Fibroblast of skin of abdomen (primary cell): ENCODE data around the gene CEP85L. TPM values are rescaled to one million over a fixed set of nuclear protein-coding genes. Genes with fewer than 3 reads are reported as not detected.
A peak's percentile ranks its signal among the peaks of the same experiment; 100 is the strongest.

Experiments used
- DNase-seq: peaks from one replicate; pipeline ENCODE4 v3.0.0-alpha.2; 2013
- polyA plus RNA-seq, 2 experiments: library from polyadenylated mRNA; unstranded; fragments of 120-200 nt; gene quantifications; one replicate each; pipeline ENCODE4 v1.2.1, GENCODE V29; 2013; ENCODE audit not compliant: insufficient read length in 2 of 2

The CEP85L gene
- polyA plus RNA-seq (2013, experiment 1 of 2; ENCODE audit: insufficient read length): 6.0 TPM
- polyA plus RNA-seq (2013, experiment 2 of 2; ENCODE audit: insufficient read length): 6.2 TPM

GRCh38 chr6:118651282-118652050, at the start of gene CEP85L:
Gene CEP85L (minus strand): TSS chr6:118651591. CDS start chr6:118651269, 322 bp downstream.
- DNase-seq: peak; percentile 93

GRCh38 chr6:118700531-118700930, 49.1 kb upstream of the CEP85L start:
- no peak for DNase-seq

- peak; percentile 16 for DNase-seq
These were observed 46.2 kb upstream of the CEP85L start for GRCh38 chr6:118697554-118697953.

- peak; percentile 28 for DNase-seq
These were observed 44.9 kb upstream of the CEP85L start for GRCh38 chr6:118696271-118696670.

DNA sequence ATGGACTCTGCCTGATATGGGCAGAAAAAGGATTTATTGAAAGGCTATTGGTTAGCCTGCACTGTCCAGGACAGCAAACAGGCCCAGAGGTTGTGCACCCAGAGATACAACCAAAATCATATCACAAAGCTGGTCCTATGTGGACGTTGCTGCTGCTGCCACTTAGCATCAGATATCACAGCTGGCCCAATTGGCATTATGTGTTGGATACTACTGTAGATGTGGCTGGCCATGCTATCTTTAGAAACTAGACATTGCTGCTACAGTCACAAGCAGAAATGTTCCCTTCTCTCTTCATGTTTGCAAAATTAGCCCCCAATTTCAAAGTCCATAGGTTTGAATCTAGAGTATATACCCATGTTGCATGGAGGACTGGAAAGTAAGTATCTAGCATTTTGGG, 42.2 kb upstream of the CEP85L start:
- no peak for DNase-seq

DNA sequence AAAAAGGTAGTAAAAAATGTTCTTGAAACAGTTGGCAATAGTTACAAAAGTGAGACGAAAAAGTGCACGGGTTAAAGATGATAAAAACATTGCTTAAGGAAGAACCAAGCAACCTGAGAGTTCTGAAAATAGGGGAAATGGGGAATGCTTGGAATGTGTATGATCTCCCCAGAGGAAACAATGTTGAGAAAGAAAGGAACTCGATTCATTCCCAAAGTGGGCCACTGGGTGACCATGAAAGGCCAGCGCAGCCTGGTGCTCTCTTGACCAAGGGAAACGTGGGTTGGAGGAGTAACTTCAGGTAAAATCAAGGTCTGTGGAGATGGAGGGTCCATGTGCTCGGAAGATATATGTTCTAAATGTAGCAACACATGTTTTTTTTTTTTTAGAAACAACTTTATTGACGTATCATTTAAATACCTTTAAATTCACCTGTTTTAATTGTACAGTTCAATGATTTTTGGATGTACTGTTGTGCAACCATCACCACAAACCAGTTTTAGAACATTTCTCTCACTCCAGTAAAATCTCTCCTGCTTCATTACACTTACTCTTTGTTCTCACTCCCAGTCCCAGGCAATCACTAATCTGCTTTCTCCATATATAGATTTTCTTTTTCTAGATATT, 34.5 kb upstream of the CEP85L start:
- DNase-seq: no peak

GRCh38 chr6:118683881-118684872, 32.8 kb upstream of the CEP85L start:
- DNase-seq: no peak

DNA sequence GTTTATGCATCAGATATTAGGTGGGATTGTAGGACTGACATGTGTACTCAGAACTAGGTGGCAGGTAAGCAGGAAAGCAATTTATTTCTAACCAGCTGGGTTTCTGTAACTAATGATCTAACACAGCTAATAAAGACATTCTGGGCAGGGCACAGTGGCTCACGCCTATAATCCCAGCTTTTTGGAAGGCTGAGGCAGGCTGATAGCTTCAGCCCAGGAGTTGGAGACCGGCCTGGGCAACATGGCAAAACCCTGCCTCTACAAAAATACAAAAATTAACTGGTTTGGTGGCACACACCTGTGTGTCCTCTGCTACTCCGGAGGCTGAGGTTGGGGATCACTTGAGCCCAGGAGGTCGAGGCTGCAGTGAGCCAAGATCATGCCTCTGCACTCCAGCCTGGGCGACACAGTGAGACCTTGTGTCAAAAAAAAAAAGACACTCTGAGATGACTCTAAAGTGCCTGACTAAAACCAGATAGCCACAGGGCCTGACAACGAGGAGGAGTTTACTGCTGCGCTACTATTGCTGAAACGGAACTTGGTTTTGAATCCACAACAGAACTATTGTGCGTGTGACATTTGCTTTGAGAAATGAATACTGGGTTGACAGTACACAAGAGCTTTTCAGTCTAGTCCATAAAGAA, 29.2 kb upstream of the CEP85L start:
- DNase-seq: no peak

DNA sequence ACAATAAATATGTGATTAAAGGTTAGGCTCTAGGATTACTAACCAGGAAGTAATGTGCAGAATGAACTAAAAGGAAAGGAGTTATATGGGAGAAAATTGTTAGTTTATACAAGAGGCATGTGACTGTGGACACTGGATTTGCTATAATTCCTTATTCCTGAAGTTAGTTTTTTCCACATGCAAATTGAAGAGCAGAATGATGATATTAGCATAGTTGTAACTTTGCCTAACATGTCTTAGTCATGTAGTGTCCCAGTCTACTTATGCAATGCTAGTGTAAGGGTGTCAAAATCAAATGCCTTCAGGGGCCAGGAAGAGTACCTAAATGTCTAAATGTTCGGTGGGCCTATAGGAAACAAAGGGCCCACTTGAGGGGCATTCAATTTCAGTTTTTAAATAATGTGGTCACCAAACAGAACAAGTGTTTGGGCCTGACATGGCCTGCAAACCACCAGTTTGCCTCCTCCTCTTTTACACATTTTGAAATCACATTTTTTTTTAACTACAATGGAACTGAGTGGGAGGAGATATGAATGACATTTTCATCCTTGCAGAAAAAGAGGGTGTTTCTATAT, 28.0 kb upstream of the CEP85L start:
- DNase-seq: peak; percentile 56

GRCh38 chr6:118678866-118679265, 27.5 kb upstream of the CEP85L start:
- peak; percentile 22 for DNase-seq

DNA sequence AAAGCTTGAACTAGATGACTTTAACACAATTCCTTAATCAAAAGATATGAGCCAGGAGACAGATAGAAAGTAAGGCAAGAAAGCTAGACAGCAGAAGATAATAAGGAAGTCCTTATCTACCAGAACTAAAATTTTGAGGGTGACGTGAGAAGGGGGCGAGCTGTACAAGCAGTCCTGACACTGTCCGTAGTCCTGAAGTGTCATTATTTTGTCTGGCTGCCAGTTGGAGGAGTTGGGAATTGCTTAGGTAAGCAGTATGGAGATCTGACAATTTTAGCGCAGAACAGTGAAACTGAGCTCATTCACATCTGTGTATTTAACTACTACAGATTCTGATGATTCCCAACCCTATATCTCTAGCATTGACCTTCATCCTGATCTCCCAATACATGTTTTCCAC, 25.8 kb upstream of the CEP85L start:
- no peak for DNase-seq

- no peak for DNase-seq
These were observed 23.8 kb upstream of the CEP85L start for GRCh38 chr6:118675225-118675624.

DNA sequence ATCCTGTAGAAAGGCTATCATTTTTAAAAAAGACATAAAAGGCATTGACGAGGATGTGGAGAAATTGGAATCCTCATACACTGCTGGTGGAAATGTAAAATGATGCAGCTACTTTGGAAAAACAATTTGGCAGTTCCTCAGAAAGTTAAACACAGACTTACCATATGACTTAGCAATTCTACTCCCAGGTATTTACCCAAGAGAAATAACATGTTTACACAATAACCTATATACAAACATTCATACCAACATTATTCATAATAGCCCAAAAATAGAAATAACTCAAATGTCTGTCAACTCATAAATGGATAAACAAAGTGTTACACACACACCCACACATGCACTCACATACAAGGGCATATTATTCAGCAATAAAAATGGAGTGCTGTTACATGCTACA, 23.4 kb upstream of the CEP85L start:
- DNase-seq: no peak

DNA sequence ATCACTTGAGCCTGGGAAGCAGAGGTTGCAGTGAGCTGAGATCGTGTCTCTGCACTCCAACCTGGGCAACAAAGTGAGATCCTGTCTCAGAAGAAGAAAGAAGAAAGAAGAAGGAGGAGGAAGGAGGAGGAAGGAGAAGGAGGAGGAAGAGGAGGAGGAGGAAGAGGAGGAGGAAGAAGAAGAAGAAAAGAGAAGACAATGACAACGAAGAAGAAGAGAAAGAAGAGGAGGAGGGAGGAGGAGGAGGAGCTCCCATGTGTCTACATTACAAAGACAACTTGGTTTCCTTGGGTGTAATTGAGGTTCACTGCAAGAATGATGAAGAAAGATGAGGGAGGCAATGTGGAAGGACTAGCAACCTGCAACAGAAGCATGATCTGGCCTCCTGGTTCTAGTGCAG, 21.3 kb upstream of the CEP85L start:
- no peak for DNase-seq

- DNase-seq: no peak
These were observed 18.2 kb upstream of the CEP85L start for GRCh38 chr6:118669561-118669960.

- DNase-seq: peak; percentile 61
These were observed 17.5 kb upstream of the CEP85L start for GRCh38 chr6:118668761-118669385.

DNA sequence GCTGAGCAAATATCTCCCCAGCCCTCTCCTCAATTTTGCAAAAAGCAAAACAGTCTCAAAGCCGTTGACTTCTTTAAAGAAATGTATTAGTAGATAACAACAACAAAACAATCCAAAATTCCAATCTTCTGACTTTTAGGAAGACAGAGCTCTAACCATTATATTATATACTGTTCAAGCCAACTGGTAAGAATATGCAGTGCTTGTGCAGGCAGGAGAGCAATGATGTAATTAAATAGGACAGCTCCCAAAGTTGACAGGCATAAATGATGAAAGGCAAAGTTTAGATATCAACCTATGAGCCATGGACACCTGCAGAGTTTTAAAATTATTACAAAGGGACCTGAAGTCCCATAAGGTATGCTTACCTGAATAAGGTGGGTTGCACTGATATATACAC, 16.6 kb upstream of the CEP85L start:
- DNase-seq: no peak

- no peak for DNase-seq
These were observed 13.6 kb upstream of the CEP85L start for GRCh38 chr6:118665011-118665410.

DNA sequence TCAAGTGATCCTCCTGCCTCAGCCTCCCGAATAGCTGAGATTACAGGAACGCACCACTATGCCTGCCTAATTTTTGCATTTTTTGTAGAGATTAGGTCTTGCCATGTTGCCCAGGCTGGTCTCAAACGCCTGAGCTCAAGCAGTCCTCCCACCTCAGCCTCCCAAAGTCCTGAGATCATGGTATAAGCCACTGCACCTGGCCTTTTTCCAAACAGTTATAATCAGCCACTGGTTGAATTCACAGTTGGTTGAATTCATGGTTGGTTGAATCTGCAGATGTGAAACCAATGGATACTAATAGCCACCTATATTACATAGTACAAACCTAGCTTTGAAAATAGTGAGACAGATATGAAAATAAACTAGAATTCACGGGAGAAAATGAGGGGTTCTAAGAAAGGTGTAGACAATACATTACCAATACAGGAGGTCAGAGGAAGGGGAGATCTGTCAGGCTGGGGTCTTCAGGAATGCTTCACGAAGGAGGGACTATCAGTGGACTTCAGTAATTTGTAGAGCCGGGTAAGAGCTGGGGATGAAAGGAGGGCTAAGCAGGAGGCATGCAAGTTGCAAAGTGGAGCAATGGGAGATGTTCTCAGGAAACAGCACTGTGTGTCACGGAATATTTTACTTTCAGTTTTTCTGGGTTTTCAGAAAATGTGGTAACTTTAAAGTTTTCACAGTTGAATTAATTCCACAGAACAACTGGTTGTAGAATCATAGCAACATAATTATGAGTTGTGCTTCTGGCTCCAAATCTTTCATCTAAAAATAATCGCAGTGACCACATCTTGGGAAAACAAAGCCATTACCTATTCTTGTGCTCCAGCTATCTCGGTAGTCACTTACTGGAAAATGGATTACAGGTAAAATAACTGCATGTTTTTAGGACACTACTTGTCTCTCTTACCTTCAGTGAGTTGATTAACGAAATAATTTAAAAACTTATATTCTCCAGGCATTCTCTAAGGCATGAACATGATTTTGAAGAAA, 12.9 kb upstream of the CEP85L start:
- no peak for DNase-seq

- DNase-seq: no peak
These were observed 10.4 kb upstream of the CEP85L start for GRCh38 chr6:118661831-118662230.
